HCT116 (cell line): ENCODE data around the gene FMO2. TPM values are rescaled to one million over a fixed set of nuclear protein-coding genes. Genes with fewer than 3 reads are reported as not detected.

ENCODE experiments used
- EGR1 ChIP-seq: IDR thresholded peaks from 2 replicates; pipeline ENCODE4 v1.6.1; 2012; ENCODE audit warnings: low read depth
- JUND ChIP-seq: IDR thresholded peaks from 2 replicates; pipeline ENCODE4 v1.6.1; 2012
- ZFX ChIP-seq: fragments of 450-650 bp; IDR thresholded peaks from 2 replicates; pipeline ENCODE4 v1.6.1; 2017
- total RNA-seq: library from RNA; stranded (reverse); gene quantifications from one replicate; pipeline ENCODE4 v1.2.1, GENCODE V29; 2021; ENCODE audit not compliant: unreplicated experiment

Gene FMO2
- total RNA-seq, 1 experiment from 2014 or later: 0.30 TPM

DNA sequence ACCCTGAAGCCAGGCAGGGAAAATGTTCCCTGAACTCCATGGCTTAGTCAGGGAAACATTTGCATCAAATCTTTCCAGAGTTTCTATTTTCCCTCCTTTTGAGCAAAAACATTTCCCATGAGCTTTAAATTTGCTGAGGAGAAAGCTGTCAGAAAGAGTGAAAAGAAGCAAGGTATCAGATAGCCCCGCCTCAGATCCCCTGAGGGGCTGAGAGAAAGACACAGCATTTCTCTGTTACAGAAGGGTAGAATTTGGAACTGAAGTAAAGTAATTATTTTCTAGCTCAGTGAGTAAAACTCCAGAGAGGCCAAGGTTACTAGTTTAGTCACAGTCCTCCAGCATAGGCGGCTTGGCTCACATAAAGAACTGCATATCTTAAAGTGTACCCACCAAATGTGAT, 73.8 kb downstream of the FMO2 start (continued):
- TF ChIP-seq JUND (no peak), ZFX (no peak), EGR1 (no peak)

Other genes with a start within 250 kb of the FMO2 start
- not detected for gene MROH9, start 249.8 kb upstream of the FMO2 start, total RNA-seq
- gene FMO3, start 94.4 kb upstream of the FMO2 start, total RNA-seq: 0.12 TPM
- gene FMO1, start 63.2 kb downstream of the FMO2 start, total RNA-seq: not detected
- 1.4 TPM for gene FMO4, start 128.9 kb downstream of the FMO2 start, total RNA-seq